ENCODE results near the gene GREM2. TPM values are rescaled to one million over a fixed set of nuclear protein-coding genes. Genes with fewer than 3 reads are reported as not detected.

Gene GREM2
- total RNA-seq, 2 donors from 2014 or later: 1.6 TPM

DNA sequence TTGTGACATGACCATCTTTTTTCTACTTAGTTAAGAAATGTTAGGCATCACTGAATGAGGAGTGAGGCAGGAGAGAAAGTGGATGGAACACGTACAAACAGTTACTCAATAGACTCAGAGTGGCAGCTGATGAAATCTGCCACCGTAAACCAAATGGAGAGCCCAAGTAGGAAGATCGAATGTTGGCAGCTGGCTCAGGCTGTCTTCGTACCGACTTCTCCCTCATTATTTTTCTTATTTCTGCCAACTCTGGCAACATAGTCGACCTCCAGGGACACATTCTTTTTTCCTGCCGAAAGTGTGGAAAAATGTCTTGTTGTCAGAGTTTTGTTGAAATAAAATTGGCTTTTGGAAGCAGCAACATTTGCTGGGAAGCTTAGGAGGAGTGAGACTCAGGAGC lies 143.3 kb downstream of the GREM2 start:
- no peaks in the 10 kb centered on the region for H3K36me3 ChIP-seq
- DNase-seq (ENCODE audit: low spot score): no peak
- H3K4me1 ChIP-seq (ENCODE audit: control insufficient read depth in 1 of 2, low read depth in 2 of 2): no peaks in the 10 kb centered on the region
- no peaks in the 10 kb centered on the region for H3K27me3 ChIP-seq (replicated peaks; ENCODE audit: insufficient read depth)
- H3K27ac ChIP-seq: no peak overlapping the region
- TF ChIP-seq CTCF (IDR thresholded peaks at IDR 0.05): no peak
- no peaks in the 10 kb centered on the region for H3K9me3 ChIP-seq
- ATAC-seq (ENCODE audit: insufficient number of reproducible peaks, low FRiP score, low read depth): no peak
- H3K4me3 ChIP-seq: no peak overlapping the region

- TF ChIP-seq CTCF (IDR thresholded peaks at IDR 0.05): no peak
- DNase-seq (ENCODE audit: low spot score) (no peak), ATAC-seq (ENCODE audit: insufficient number of reproducible peaks, low FRiP score, low read depth) (no peak)
- Histone ChIP-seq H3K27ac (no peak overlapping the region), H3K4me3 (no peak overlapping the region), H3K27me3 (replicated peaks; ENCODE audit: insufficient read depth) (no peaks in the 10 kb centered on the region), H3K9me3 (no peaks in the 10 kb centered on the region), H3K36me3 (no peaks in the 10 kb centered on the region), H3K4me1 (ENCODE audit: control insufficient read depth in 1 of 2, low read depth in 2 of 2) (no peaks in the 10 kb centered on the region)
These were observed 144.1 kb downstream of the GREM2 start for GRCh38 chr1:240467895-240468294.

DNA sequence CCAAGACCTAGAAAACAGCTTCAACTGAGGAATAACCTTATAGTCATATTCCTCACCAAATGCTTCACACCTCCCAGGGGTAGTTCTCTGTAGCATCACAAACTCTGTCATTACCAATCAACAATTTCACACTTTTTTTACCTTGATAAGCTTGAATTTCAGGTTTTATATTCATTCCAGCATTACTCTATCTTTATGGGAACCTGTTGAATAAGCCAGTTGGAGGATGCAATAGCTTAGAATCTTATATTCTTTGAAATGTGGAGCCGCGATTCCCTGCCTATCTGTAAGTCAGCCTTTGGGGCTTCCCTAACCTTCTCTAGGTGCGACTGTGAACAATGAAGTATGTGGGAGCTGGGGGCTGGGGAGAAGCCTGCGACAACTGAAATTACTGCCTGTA lies 145.4 kb downstream of the GREM2 start:
- Histone ChIP-seq H3K36me3 (no peaks in the 10 kb centered on the region), H3K9me3 (no peaks in the 10 kb centered on the region), H3K4me1 (ENCODE audit: control insufficient read depth in 1 of 2, low read depth in 2 of 2) (no peaks in the 10 kb centered on the region), H3K27me3 (replicated peaks; ENCODE audit: insufficient read depth) (no peaks in the 10 kb centered on the region), H3K27ac (no peak overlapping the region), H3K4me3 (no peak overlapping the region)
- TF ChIP-seq CTCF (IDR thresholded peaks at IDR 0.05): no peak
- ATAC-seq (ENCODE audit: insufficient number of reproducible peaks, low FRiP score, low read depth) (no peak), DNase-seq (ENCODE audit: low spot score) (no peak)

DNA sequence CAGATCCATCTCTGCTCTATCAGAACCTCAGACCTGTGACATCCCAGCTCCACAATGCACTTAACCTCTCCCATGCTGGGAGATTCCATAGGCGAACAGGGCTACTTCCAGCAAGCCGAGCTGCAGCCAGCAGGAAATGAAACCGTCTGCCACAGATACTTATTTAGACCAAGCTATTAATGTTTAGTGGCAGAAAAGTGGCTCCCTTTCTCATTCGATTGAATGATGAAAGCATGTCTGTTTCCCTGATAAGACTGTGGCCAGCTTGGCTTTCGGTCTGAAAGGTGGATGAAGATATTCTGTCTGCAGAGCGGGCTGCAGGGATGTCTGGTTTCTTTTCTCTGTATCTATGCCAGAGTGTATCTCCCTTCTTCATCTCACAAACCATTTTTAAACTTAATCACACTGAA lies 146.4 kb downstream of the GREM2 start:
- Histone ChIP-seq H3K36me3 (no peaks in the 10 kb centered on the region), H3K27ac (no peak overlapping the region), H3K27me3 (replicated peaks; ENCODE audit: insufficient read depth) (no peaks in the 10 kb centered on the region), H3K9me3 (no peaks in the 10 kb centered on the region), H3K4me1 (ENCODE audit: control insufficient read depth in 1 of 2, low read depth in 2 of 2) (no peaks in the 10 kb centered on the region), H3K4me3 (no peak overlapping the region)
- no peak for TF ChIP-seq CTCF (IDR thresholded peaks at IDR 0.05)
- DNase-seq (ENCODE audit: low spot score) (no peak), ATAC-seq (ENCODE audit: insufficient number of reproducible peaks, low FRiP score, low read depth) (no peak)

- no peak overlapping the region for H3K4me3 ChIP-seq
- H3K9me3 ChIP-seq: no peaks in the 10 kb centered on the region
- H3K36me3 ChIP-seq: no peaks in the 10 kb centered on the region
- no peaks in the 10 kb centered on the region for H3K27me3 ChIP-seq (replicated peaks; ENCODE audit: insufficient read depth)
- H3K27ac ChIP-seq: no peak overlapping the region
- H3K4me1 ChIP-seq (ENCODE audit: control insufficient read depth in 1 of 2, low read depth in 2 of 2): no peaks in the 10 kb centered on the region
- DNase-seq (ENCODE audit: low spot score): no peak
- ATAC-seq (ENCODE audit: insufficient number of reproducible peaks, low FRiP score, low read depth): no peak
- no peak for TF ChIP-seq CTCF (IDR thresholded peaks at IDR 0.05)
These were observed 147.9 kb downstream of the GREM2 start for GRCh38 chr1:240464099-240464498.
